Smooth muscle cell of bladder (primary cell): ENCODE data around the gene EBPL. TPM values are rescaled to one million over a fixed set of nuclear protein-coding genes. Genes with fewer than 3 reads are reported as not detected.

ENCODE experiments used
- total RNA-seq: library from RNA; depleted of rRNA; stranded (reverse); fragments of >200 nt; gene quantifications from 2 replicates; pipeline ENCODE4 v1.2.3, GENCODE V29; 2014

Gene EBPL
- total RNA-seq = 85.2 and 117 TPM in 2 replicates

DNA sequence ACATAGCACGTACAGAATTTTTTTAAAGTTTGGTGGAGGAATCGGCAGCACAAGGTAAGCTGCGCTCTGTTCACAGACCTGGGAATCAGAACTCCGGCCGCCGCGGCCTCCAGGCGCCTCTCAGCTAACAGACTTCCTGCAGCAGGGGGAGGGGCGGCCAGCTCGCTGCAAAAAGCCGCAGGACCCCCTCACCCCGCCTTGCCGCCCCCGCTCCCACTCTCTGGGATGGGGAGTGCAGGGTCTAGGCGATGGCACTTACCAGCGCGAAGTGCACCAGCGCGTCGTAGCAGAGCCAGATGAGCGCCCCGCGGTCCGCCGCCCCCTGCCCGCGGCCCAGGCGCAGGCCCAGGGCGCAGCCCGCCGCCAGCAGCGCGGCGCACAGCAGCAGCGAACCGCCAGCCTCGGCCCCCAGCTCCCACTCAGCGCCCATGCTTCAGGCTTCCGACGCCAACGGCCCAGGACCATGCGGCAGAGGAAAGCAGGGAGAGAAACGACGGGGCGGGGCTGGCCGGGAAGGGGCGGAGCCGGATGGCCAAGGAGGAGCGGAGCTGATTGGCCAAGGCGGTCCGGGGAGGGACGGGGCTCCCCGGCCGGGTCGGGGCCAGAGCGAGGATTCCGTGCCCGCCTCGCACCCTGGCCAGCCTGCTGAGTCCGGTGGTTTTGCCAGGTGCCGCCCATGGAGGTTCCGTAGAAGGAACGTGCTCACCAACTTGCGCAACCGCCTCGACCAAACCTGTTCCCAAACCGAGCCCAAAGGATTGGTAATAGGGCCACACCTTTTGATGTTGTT, at the start of gene EBPL:
Gene EBPL, minus strand, starts transcription at position 492 of the 790 bp plus-strand sequence. Its CDS starts 62 bp downstream, at position 430.

DNA sequence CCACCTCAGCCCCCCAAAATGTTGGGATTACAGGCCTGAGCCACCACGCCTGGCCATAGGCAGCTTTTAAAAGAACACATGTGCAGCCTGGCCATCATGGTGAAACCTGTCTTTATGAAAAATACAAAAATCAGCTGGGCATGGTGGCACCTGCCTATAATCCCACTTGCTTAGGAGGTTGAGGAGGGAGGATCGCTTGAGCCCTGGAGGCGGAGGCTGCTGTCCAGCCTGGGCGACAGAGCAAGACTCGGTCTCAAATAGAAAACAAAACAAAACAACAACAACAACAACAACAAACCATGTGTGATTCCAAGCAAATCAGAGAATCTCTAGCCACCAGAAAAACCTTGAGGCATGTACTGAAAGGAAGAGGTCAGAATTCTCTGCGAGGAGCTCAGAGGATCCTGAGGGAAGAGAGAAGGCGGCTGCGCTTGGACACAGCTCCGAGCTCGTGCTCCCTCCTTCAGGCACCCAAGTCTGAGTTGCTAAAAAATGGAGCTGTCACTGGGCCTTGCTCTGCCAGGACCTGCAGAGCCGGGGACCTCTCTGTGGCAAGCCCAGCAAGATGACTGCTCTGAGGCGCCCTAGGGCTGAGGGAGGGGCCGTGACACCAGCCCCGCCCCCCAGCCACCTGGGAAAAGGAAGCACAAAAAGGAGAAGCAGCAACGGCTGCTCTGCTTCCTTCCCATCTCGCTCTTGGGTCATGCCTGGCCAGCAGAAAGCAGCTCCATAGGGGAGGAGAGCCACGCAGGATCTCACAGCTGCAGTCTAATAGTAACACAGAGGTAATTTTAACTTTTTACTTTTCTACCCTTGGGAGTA, 63.2 kb downstream of the EBPL start, which contains the start of gene ARL11:
Gene ARL11, plus strand, starts transcription at position 677 of the 822 bp plus-strand sequence. CDS start 1,941 bp downstream, outside the sequence.

Other genes with a start within 250 kb of the EBPL start
- gene CAB39L, start 247.4 kb downstream of the EBPL start, total RNA-seq = 9.7 TPM in 2 replicates
- 8.8 and 9.4 TPM in 2 replicates for gene SETDB2, start 247.2 kb downstream of the EBPL start, total RNA-seq
- 14.9 and 16.8 TPM in 2 replicates for gene PHF11, start 195.5 kb downstream of the EBPL start, total RNA-seq
- 19.2 and 19.9 TPM in 2 replicates for gene RCBTB1, start 105.9 kb downstream of the EBPL start, total RNA-seq
- gene ARL11, start 63.0 kb downstream of the EBPL start, total RNA-seq = not detected in 2 replicates
- 23.3 and 28.4 TPM in 2 replicates for gene KPNA3, start 101.2 kb upstream of the EBPL start, total RNA-seq
- 3.7 and 3.8 TPM in 2 replicates for gene SPRYD7, start 244.9 kb upstream of the EBPL start, total RNA-seq